Transverse colon (tissue), 4 donors: ENCODE measurements around the gene PTPRN2. TPM values are rescaled to one million over a fixed set of nuclear protein-coding genes. Genes with fewer than 3 reads are reported as not detected.

Experiments used
- DNase-seq: peaks from one replicate; pipeline ENCODE4 v3.0.0-alpha.2; 2019
- H3K27ac ChIP-seq, 4 donors: fragments of 200-600 bp; sonication (generic); 2 replicates each; pipeline ENCODE4 v1.5.1; 2016 to 2018; ENCODE audit warnings: inconsistent platforms in 4 of 4
- H3K27me3 ChIP-seq: fragments of 200-600 bp; sonication (generic); 2 replicates; pipeline ENCODE4 v1.5.1; 2017; ENCODE audit warnings: inconsistent platforms
- H3K36me3 ChIP-seq, 4 donors: fragments of 200-600 bp; sonication (generic); 2 replicates each; pipeline ENCODE4 v1.5.1; 2017 to 2019; ENCODE audit warnings: inconsistent platforms in 4 of 4
- H3K4me1 ChIP-seq, 4 donors: fragments of 200-600 bp; sonication (generic); 2 replicates each; pipeline ENCODE4 v1.5.1; 2017 to 2020; ENCODE audit warnings: inconsistent platforms in 4 of 4
- H3K4me3 ChIP-seq, 4 donors: fragments of 200-600 bp; sonication (generic); 1 replicate in 1 of 4; 2 replicates in 3 of 4; pipeline versions ENCODE4 v1.5.1 to v1.6.1; 2017 to 2019; ENCODE audit warnings: inconsistent platforms in 4 of 4
- H3K9me3 ChIP-seq, 2 donors: fragments of 200-600 bp; sonication (generic); 2 replicates each; pipeline ENCODE4 v1.5.1; 2017 to 2019; ENCODE audit warnings: inconsistent platforms in 2 of 2
- CTCF ChIP-seq, 5 experiments: fragments of 200-600 bp in 3 of 5; fragments of 450-650 bp in 2 of 5; sonication (generic) in 3 of 5; IDR thresholded peaks; 1 replicate in 2 of 5; 2 replicates in 3 of 5; pipeline ENCODE4 v1.5.1; 2016 to 2017; ENCODE audit warnings: antibody characterized with exemption in 5 of 5, inconsistent platforms in 3 of 5, mild to moderate bottlenecking in 2 of 5, moderate library complexity in 1 of 5
- EP300 ChIP-seq: sonication (generic); formaldehyde crosslinking; IDR thresholded peaks from one replicate; pipeline ENCODE4 v1.6.1; 2017; ENCODE audit warnings: antibody characterized with exemption, low read depth
- POLR2A ChIP-seq: fragments of 450-650 bp; IDR thresholded peaks from one replicate; pipeline ENCODE4 v1.6.1; 2016; ENCODE audit warnings: antibody characterized with exemption, mild to moderate bottlenecking, moderate library complexity
- POLR2AphosphoS5 ChIP-seq, 3 donors: sonication (generic); formaldehyde crosslinking; IDR thresholded peaks; one replicate each; pipeline ENCODE4 v1.6.1; 2016; ENCODE audit warnings: antibody characterized with exemption in 3 of 3
- WGBS, 2 donors: methylation state at CpG; one replicate each; pipeline ENCODE4 v1.1.5; 2018; ENCODE audit warnings: low coverage in 1 of 2; 5-methylcytosine and 5-hydroxymethylcytosine counted together
- in situ Hi-C, 4 donors: fragments of 200-750 bp; cut with MboI; loops; one replicate each; pipeline versions ENCODE4 v1.15.0 to v1.15.1; 2017; ENCODE audit warnings: low sequenced_read_pairs in 3 of 4, low pct_ligation_motif_present in 1 of 4, low pct_unique_long_range_greater_than_20kb in 1 of 4
- intact Hi-C: fragments of 100-400 bp; cut with DNase I; formaldehyde crosslinking; loops from one replicate; pipeline ENCODE4 v1.15.1; 2023; ENCODE audit warnings: low total_unique reads
- total RNA-seq, 4 donors: library from RNA; depleted of rRNA; stranded (reverse); fragments of >200 nt; gene quantifications; one replicate each; pipeline ENCODE4 v1.1.0, GENCODE V29; 2016

Gene PTPRN2
- total RNA-seq, 4 donors from 2014 or later: 15.4 to 31.1 (median 21.8) TPM

DNA sequence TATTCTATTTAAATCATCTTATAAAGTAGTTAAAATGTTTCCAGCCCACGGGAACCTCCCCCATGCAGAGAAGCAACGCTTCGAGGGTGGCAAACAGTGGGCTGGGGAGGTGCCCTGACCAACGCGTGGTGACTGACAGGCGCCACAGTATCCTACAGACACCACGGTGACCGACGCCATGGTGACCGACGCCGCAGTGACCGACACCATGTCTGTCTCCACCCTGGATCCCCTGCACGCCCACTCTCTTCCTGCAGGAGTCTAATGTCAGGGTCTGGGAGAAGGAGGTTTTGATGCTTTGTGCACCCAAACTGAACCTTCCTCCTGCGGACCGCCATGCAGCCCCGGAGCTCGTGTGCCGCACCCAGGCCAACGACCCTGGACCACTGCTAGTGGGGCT lies 464.4 kb downstream of the PTPRN2 start:
- 95% methylated on average over 20 of the region's 20 CpGs; no CpG with 5 or more reads in 1 of the 2 donors for WGBS, 2 donors
- Histone ChIP-seq H3K27ac (no peak overlapping the region), H3K4me1 (no peaks in the 10 kb centered on the region), H3K4me3 (no peak overlapping the region), H3K27me3 (no peaks in the 10 kb centered on the region), H3K36me3 (no peaks in the 10 kb centered on the region), H3K9me3 (peaks cover 5 to 6% of the 10 kb centered on the region in 2 donors)
- TF ChIP-seq EP300 (no peak), CTCF (IDR thresholded peaks at IDR 0.05) (no peak), POLR2AphosphoS5 (IDR thresholded peaks at IDR 0.05) (no peak), POLR2A (no peak)
- in situ Hi-C loops (no loop called here), intact Hi-C loops (no loop called here)
- DNase-seq: no peak

DNA sequence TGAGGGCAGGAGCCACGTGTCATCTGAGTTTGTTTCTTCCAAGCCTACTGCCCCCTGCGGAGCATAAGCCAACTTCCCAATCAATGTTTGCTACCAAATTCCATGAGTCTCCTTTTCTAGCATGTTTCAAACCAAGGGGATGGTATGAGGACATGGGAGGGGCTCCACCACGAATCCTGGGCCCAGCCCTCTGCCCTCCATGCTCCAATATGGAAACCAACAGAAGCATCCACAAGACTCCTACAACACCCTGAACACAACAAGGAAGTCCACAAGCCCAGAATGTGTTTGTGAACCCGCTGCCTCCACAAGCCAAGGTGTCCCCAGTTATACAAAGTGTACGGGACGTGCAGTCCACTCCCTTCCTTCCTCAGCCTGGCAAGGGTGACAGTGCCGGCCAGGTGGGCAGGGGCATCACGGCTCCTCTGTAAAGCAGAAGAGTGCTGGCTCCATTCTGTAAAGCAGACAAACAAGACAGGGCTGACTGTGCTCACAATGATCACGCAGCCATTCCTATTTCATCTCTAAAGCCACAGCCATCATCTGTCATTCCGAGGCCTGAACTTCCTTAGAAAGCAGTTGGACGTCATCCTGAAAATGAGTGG lies 466.1 kb downstream of the PTPRN2 start:
- Histone ChIP-seq H3K9me3 (peaks cover 15 to 22% of the 10 kb centered on the region in 2 donors), H3K27me3 (no peaks in the 10 kb centered on the region), H3K4me1 (no peaks in the 10 kb centered on the region), H3K36me3 (no peaks in the 10 kb centered on the region), H3K4me3 (no peak overlapping the region), H3K27ac (no peak overlapping the region)
- TF ChIP-seq EP300 (no peak), POLR2A (no peak), CTCF (IDR thresholded peaks at IDR 0.05) (no peak), POLR2AphosphoS5 (IDR thresholded peaks at IDR 0.05) (no peak)
- no peak for DNase-seq
- intact Hi-C loops: no loop called here
- in situ Hi-C loops: no loop called here
- WGBS, 2 donors: 82 to 92% methylated on average over 5 to 11 of the region's 11 CpGs

DNA sequence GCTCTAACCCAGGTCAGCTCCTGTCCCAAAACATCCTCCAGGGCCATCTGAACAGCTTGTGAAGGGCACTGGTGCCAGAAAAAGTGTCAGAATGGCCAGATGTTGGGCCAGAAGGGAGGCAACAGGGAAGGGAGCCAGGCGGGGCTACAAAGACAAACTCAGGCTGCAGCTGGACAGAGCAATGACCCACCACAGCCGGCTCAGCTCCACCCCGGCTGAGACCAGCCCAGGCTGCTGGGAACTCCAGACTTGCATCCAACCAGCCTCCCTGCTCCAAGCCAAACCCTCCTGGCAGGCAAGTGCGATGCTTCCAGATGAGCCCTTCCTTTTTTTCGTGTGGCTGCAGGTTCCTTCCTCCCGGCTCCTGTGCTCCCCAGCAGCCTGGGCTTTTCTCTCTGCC lies 466.9 kb downstream of the PTPRN2 start:
- Histone ChIP-seq H3K4me3 (no peak overlapping the region), H3K9me3 (peaks cover 15 to 22% of the 10 kb centered on the region in 2 donors), H3K27me3 (no peaks in the 10 kb centered on the region), H3K36me3 (no peaks in the 10 kb centered on the region), H3K27ac (no peak overlapping the region), H3K4me1 (no peaks in the 10 kb centered on the region)
- 40 to 59% methylated on average over 2 to 6 of the region's 6 CpGs for WGBS, 2 donors
- no peak for DNase-seq
- in situ Hi-C loops (no loop called here), intact Hi-C loops (no loop called here)
- TF ChIP-seq POLR2AphosphoS5 (IDR thresholded peaks at IDR 0.05): no peak
- TF ChIP-seq EP300: no peak
- TF ChIP-seq POLR2A: no peak
- TF ChIP-seq CTCF (IDR thresholded peaks at IDR 0.05): no peak

GRCh38 chr7:158120316-158120715 lies 467.3 kb downstream of the PTPRN2 start:
- Histone ChIP-seq H3K27me3 (no peaks in the 10 kb centered on the region), H3K4me3 (no peak overlapping the region), H3K9me3 (peaks cover 15 to 22% of the 10 kb centered on the region in 2 donors), H3K27ac (no peak overlapping the region), H3K4me1 (no peaks in the 10 kb centered on the region), H3K36me3 (no peaks in the 10 kb centered on the region)
- in situ Hi-C loops: no loop called here
- DNase-seq: no peak
- TF ChIP-seq CTCF (IDR thresholded peaks at IDR 0.05) (no peak), EP300 (no peak), POLR2AphosphoS5 (IDR thresholded peaks at IDR 0.05) (no peak), POLR2A (no peak)
- intact Hi-C loops: no loop called here
- 59 to 76% methylated on average over 4 of the region's 4 CpGs for WGBS, 2 donors
